K562 (cell line): Measurements from ENCODE around the gene ALOXE3. TPM values are rescaled to one million over a fixed set of nuclear protein-coding genes. Genes with fewer than 3 reads are reported as not detected.

Experiments used
- ATAC-seq: fragments of 200-7000 bp; cut with Tn5 transposase; 3 replicates; pipeline ENCODE4 v1.9.1; 2020; ENCODE audit warnings: moderate library complexity
- BruUV-seq: library from RNA; stranded (reverse); fragments of 400-500 nt; replicated peaks from 2 replicates; lab custom pipeline; 2021; lab: Mats Ljungman, UMichigan
- CTCF ChIA-PET: fragments of 300-600 bp; formaldehyde crosslinking; extraction: SDS; loops from one replicate; lab custom pipeline; 2021; ENCODE audit warnings: low intra/inter-chr PET ratio; lab: Yijun Ruan, JAX
- POLR2A ChIA-PET: fragments of 300-600, 350-650 bp; sonication (Branson Sonifier 250); formaldehyde crosslinking; extraction: SDS; loops from one replicate; lab custom pipeline; 2021; ENCODE audit warnings: antibody characterized with exemption, inconsistent platforms; lab: Yijun Ruan, JAX
- DNase-seq, 4 experiments: peaks; one replicate each; pipeline versions ENCODE4 v3.0.0 to v3.0.0-alpha.2; 2011 to 2018; ENCODE audit warnings: low spot score in 3 of 4, mixed read lengths in 3 of 4; ENCODE audit errors: extremely low read depth in 1 of 4
- FAIRE-seq: peaks from 2 replicates; lab custom pipeline; 2011; peaks lifted over from hg19 to GRCh38; lab: Jason Lieb, UNC
- H2AFZ ChIP-seq: 2 replicates; pipeline ENCODE4 v1.6.0; 2011; ENCODE audit warnings: low read depth, low read length, control low read depth, inconsistent platforms
- H3K27ac ChIP-seq: fragments of 200-600 bp; 3 replicates; pipeline ENCODE4 v1.8.0; 2011; ENCODE audit warnings: low read depth, mild to moderate bottlenecking, control low read depth, inconsistent platforms, low read length, moderate library complexity, mixed read lengths; ENCODE audit errors: extremely low read depth
- H3K27me3 ChIP-seq, 2 experiments: fragments of 300-600 bp in 1 of 2; 2 replicates in 1 of 2; 3 replicates in 1 of 2; pipeline versions ENCODE4 v1.6.0 to v1.8.0; 2011; ENCODE audit warnings: inconsistent platforms in 2 of 2, low read length in 2 of 2, mild to moderate bottlenecking in 1 of 2, mixed read lengths in 1 of 2, moderate library complexity in 1 of 2; ENCODE audit not compliant: control insufficient read depth in 2 of 2, insufficient read depth in 2 of 2
- H3K36me3 ChIP-seq: fragments of 300-600 bp; 3 replicates; pipeline ENCODE4 v1.8.0; 2011; ENCODE audit warnings: mild to moderate bottlenecking, low read length, inconsistent platforms; ENCODE audit not compliant: control insufficient read depth, insufficient read depth
- H3K4me1 ChIP-seq, 2 experiments: fragments of 200-600 bp in 1 of 2; replicated peaks in 1 of 2; 2 replicates in 1 of 2; 3 replicates in 1 of 2; pipeline versions ENCODE4 v1.5.1 to v1.8.0; 2011; ENCODE audit warnings: inconsistent platforms in 2 of 2, low read length in 2 of 2, mild to moderate bottlenecking in 1 of 2, mixed read lengths in 1 of 2, moderate library complexity in 1 of 2; ENCODE audit not compliant: control insufficient read depth in 2 of 2, insufficient read depth in 2 of 2
- H3K4me2 ChIP-seq: 2 replicates; pipeline ENCODE4 v1.6.1; 2011; ENCODE audit warnings: low read length, control low read depth, inconsistent platforms, mixed read lengths; ENCODE audit not compliant: insufficient read depth
- H3K4me3 ChIP-seq: fragments of 200-600 bp; sonication (generic), shearing (Covaris generic); 2 replicates; pipeline ENCODE4 v1.5.1; 2016; ENCODE audit warnings: control low read depth, inconsistent platforms
- H3K79me2 ChIP-seq: fragments of 200-600 bp; 3 replicates; pipeline ENCODE4 v1.8.0; 2011; ENCODE audit warnings: low read length, inconsistent platforms; ENCODE audit not compliant: control insufficient read depth, insufficient read depth
- H3K9ac ChIP-seq, 2 experiments: 2 replicates each; pipeline versions ENCODE4 v1.6.0 to v1.6.1; 2011; ENCODE audit warnings: low read depth in 2 of 2, low read length in 2 of 2, control low read depth in 1 of 2, inconsistent platforms in 1 of 2, mild to moderate bottlenecking in 1 of 2, mixed read lengths in 1 of 2; ENCODE audit not compliant: insufficient read depth in 1 of 2
- H3K9me1 ChIP-seq: one replicate; pipeline ENCODE4 v1.6.0; 2011; ENCODE audit warnings: inconsistent platforms, mild to moderate bottlenecking, low read length, moderate library complexity; ENCODE audit not compliant: control insufficient read depth, insufficient read depth
- H3K9me3 ChIP-seq: replicated peaks from 2 replicates; pipeline ENCODE4 v1.5.1; 2011; ENCODE audit warnings: low read depth, low read length, inconsistent platforms; ENCODE audit not compliant: control insufficient read depth, insufficient read depth
- H4K20me1 ChIP-seq: replicated peaks from 2 replicates; pipeline ENCODE4 v1.6.1; 2011; ENCODE audit warnings: low read length, inconsistent platforms, mixed read lengths; ENCODE audit not compliant: control insufficient read depth, insufficient read depth
- ATF3 ChIP-seq, 2 experiments: fragments of 450-650 bp in 1 of 2; sonication (generic) in 1 of 2; formaldehyde crosslinking in 1 of 2; IDR thresholded peaks in 1 of 2; conservative IDR thresholded peaks in 1 of 2; 2 replicates each; pipeline versions ENCODE4 v1.6.1 to v1.8.1; 2016 to 2023; ENCODE audit warnings: mild to moderate bottlenecking in 2 of 2, moderate library complexity in 2 of 2, inconsistent platforms in 1 of 2, missing genetic modification reagents in 1 of 2
- CBFA2T2 ChIP-seq: fragments of 450-650 bp; conservative IDR thresholded peaks from 2 replicates; pipeline ENCODE4 v1.6.1; 2017; ENCODE audit warnings: mild to moderate bottlenecking
- CEBPB ChIP-seq: fragments of 450-650 bp; IDR thresholded peaks from 2 replicates; pipeline ENCODE4 v1.6.1; 2016; ENCODE audit warnings: missing genetic modification characterization, missing compliant biosample characterization
- CREM ChIP-seq: IDR thresholded peaks from 2 replicates; pipeline ENCODE4 v1.6.1; 2014; ENCODE audit warnings: antibody characterized with exemption, low read depth
- E2F4 ChIP-seq: sonication (generic); formaldehyde crosslinking; IDR thresholded peaks from 2 replicates; pipeline ENCODE4 v1.8.0; 2022; ENCODE audit warnings: mild to moderate bottlenecking, low read depth, missing genetic modification reagents
- ELF4 ChIP-seq: fragments of 450-650 bp; formaldehyde crosslinking; IDR thresholded peaks from 2 replicates; pipeline ENCODE4 v1.4.0; 2022; ENCODE audit warnings: missing genetic modification characterization
- FOS ChIP-seq: IDR thresholded peaks from 3 replicates; pipeline ENCODE4 v1.6.1; 2011; ENCODE audit not compliant: insufficient read length; ENCODE audit errors: extremely low read depth
- FOXO4 ChIP-seq: fragments of 450-650 bp; formaldehyde crosslinking; IDR thresholded peaks from 2 replicates; pipeline ENCODE4 v1.4.0; 2020; ENCODE audit warnings: mild to moderate bottlenecking, moderate library complexity
- FOXP1 ChIP-seq: sonication (generic); formaldehyde crosslinking; IDR thresholded peaks from 2 replicates; pipeline ENCODE4 v1.8.0; 2022; ENCODE audit warnings: mild to moderate bottlenecking, missing genetic modification reagents
- HDGF ChIP-seq: fragments of 450-650 bp; IDR thresholded peaks from 2 replicates; pipeline ENCODE4 v1.6.1; 2016
- NFE2 ChIP-seq: IDR thresholded peaks from 2 replicates; pipeline ENCODE4 v1.6.1; 2014; ENCODE audit warnings: antibody characterized with exemption, low read depth
- NONO ChIP-seq, 2 experiments: fragments of 200-400 bp in 1 of 2; fragments of 450-650 bp in 1 of 2; formaldehyde crosslinking in 1 of 2; IDR thresholded peaks; 2 replicates each; pipeline ENCODE4 v1.6.1; 2017; ENCODE audit warnings: low read depth in 2 of 2, mild to moderate bottlenecking in 2 of 2, moderate library complexity in 2 of 2, low read length in 1 of 2
- PCBP2 ChIP-seq: fragments of 200-400 bp; formaldehyde crosslinking; IDR thresholded peaks from 2 replicates; pipeline ENCODE4 v1.6.1; 2018; ENCODE audit warnings: low read length, low read depth, mild to moderate bottlenecking, moderate library complexity; ENCODE audit not compliant: poor library complexity, severe bottlenecking
- POLR2AphosphoS5 ChIP-seq: IDR thresholded peaks from 2 replicates; pipeline ENCODE4 v1.6.1; 2011; ENCODE audit warnings: mild to moderate bottlenecking, low read depth, low read length, moderate library complexity; ENCODE audit not compliant: control insufficient read depth, insufficient read depth
- RBM15 ChIP-seq: fragments of 200-400 bp; formaldehyde crosslinking; IDR thresholded peaks from 2 replicates; pipeline ENCODE4 v1.6.1; 2018; ENCODE audit warnings: mild to moderate bottlenecking, low read length, moderate library complexity; ENCODE audit not compliant: insufficient read depth
- RFX7 ChIP-seq: fragments of 250-450 bp; sonication (Bioruptor Pico); IDR thresholded peaks from 2 replicates; pipeline ENCODE4 v1.5.1; 2021; ENCODE audit warnings: mild to moderate bottlenecking
- TAF15 ChIP-seq: fragments of 200-400 bp; formaldehyde crosslinking; IDR thresholded peaks from 2 replicates; pipeline ENCODE4 v1.6.1; 2017; ENCODE audit warnings: mild to moderate bottlenecking, low read depth, low read length, moderate library complexity
- TBP ChIP-seq: optimal IDR thresholded peaks from 2 replicates; pipeline ENCODE3; 2011; ENCODE audit warnings: low read depth, low read length, improper control_type of control experiment
- TCF7 ChIP-seq: sonication (generic); IDR thresholded peaks from 2 replicates; pipeline ENCODE4 v1.6.1; 2016; ENCODE audit warnings: antibody characterized with exemption, borderline replicate concordance
- ZFX ChIP-seq: sonication (generic); formaldehyde crosslinking; IDR thresholded peaks from 2 replicates; pipeline ENCODE4 v1.8.0; 2022; ENCODE audit warnings: mild to moderate bottlenecking, missing genetic modification reagents, moderate library complexity
- ZZZ3 ChIP-seq: fragments of 450-650 bp; IDR thresholded peaks from 2 replicates; pipeline ENCODE4 v1.6.1; 2016; ENCODE audit warnings: antibody characterized with exemption, mild to moderate bottlenecking, moderate library complexity
- WGBS: fragments of 100-300 bp; shearing (Covaris generic); methylation state at CpG from one replicate; pipeline ENCODE4 v1.1.6; 2016; ENCODE audit warnings: low coverage, mixed read lengths; ENCODE audit not compliant: insufficient coverage; ENCODE audit errors: missing lambda C conversion rate; 5-methylcytosine and 5-hydroxymethylcytosine counted together
- in situ Hi-C: fragments of 300-500 bp; cut with MboI; formaldehyde crosslinking; loops from 4 replicates; pipeline ENCODE4 v1.15.0; 2018; ENCODE audit warnings: inconsistent platforms, mixed read lengths
- intact Hi-C: fragments of 100-400 bp; cut with micrococcal nuclease; formaldehyde crosslinking; loops from 2 replicates; pipeline ENCODE4 v1.14.2; 2022
- polyA plus RNA-seq, 8 experiments: library from polyadenylated mRNA; depleted of rRNA in 4 of 8; stranded (reverse) in 5 of 8; unstranded in 3 of 8; fragments of >200 nt; fragmentation: Nextera tagmentation in 2 of 8; fragmentation: Illumina TruSeq in 1 of 8; extraction: Ambion mirVana in 2 of 8; extraction: Trizol in 1 of 8; gene quantifications; 2 replicates each; pipeline versions ENCODE4 v1.2.1 to v1.2.3, GENCODE V29; 2011 to 2014; ENCODE audit warnings: inconsistent platforms in 1 of 8, missing spikeins in 1 of 8
- total RNA-seq, 7 experiments: library from RNA; depleted of rRNA in 6 of 7; stranded (reverse); fragments of >200 nt in 6 of 7; fragmentation: Illumina TruSeq in 2 of 7; extraction: Trizol in 2 of 7; gene quantifications; 2 replicates each; pipeline versions ENCODE4 v1.2.1 to v1.2.3, GENCODE V29; 2011 to 2021; ENCODE audit warnings: low replicate concordance in 1 of 7

ALOXE3 gene
- total and polyA plus RNA-seq, 9 of the 15 experiments (the other 6 are each of a cell fraction or from before 2014, with no cell fraction given) = 0.04 TPM; not detected in 8

- peak in 2 of 4 experiments; percentile 46 to 83 for DNase-seq
- Histone ChIP-seq H3K4me1 (peaks cover 33 to 84% of the 10 kb centered on the region in 2 experiments), H2AFZ (peak overlapping the region; percentile 78)
- TF ChIP-seq ZZZ3 (no peak), POLR2AphosphoS5 (no peak), CEBPB (tag) (no peak), TCF7 (no peak), CBFA2T2 (peak; percentile 41; the same call in 1 of the 2 replicates), ATF3 (IDR thresholded peaks at IDR 0.05) (peak; percentile 42; the same call in 1 of the 2 replicates), ATF3 (CRISPR knock-in tag; conservative IDR thresholded peaks at IDR 0.05) (no peak), NONO (IDR thresholded peaks at IDR 0.05; ENCODE audit: low read depth in 2 of 2, low read length in 1 of 2) (no peak), ELF4 (no peak), PCBP2 (no peak), HDGF (no peak), TAF15 (no peak), RFX7 (CRISPR knock-in tag) (no peak), CREM (peak; percentile 44; the same call in 1 of the 2 replicates), NFE2 (no peak), TBP (no peak), E2F4 (no peak), FOS (no peak), ZFX (0 out of 2 replicates have a peak, but pooled peaks have one; percentile 20), RBM15 (no peak), FOXP1 (CRISPR knock-in tag) (no peak), FOXO4 (CRISPR knock-in tag) (no peak)
Observed at GRCh38 chr17:8153525-8153956, 35.2 kb upstream of the ALOXE3 start.

More at GRCh38 chr17:8153525-8153956, 35.2 kb upstream of the ALOXE3 start:
- WGBS = 0% methylated on average over 9 of the region's 13 CpGs
- peaks cover 43% of the 10 kb centered on the region for H3K79me2 ChIP-seq
- no peaks in the 10 kb centered on the region for H3K9me1 ChIP-seq
- H4K20me1 ChIP-seq = 0 out of 2 replicates have a peak, but pooled peaks cover 4% of the 10 kb centered on the region
- in situ Hi-C loops (no loop called here), intact Hi-C loops (no loop called here)
- ATAC-seq = peak; percentile 3; the same call in 1 of the 3 replicates
- H3K4me3 ChIP-seq = peak overlapping the region; percentile 35
- H3K4me2 ChIP-seq = peak overlapping the region; percentile 89
- CTCF ChIA-PET = no interaction called here
- H3K9ac ChIP-seq = peak overlapping the region; percentile 75 to 89
- no peaks in the 10 kb centered on the region for H3K9me3 ChIP-seq
- POLR2A ChIA-PET = interaction anchor here (0.5 to 8.6 kb wide), 9 partner anchors 9 to 467 kb away, joined by 3 to 105 read pairs (median 3); partner anchors contain the start of genes HES7 and VAMP2
- no TSS peak for BruUV-seq
- FAIRE-seq = peak; percentile 85
- H3K27me3 ChIP-seq = no peaks in the 10 kb centered on the region
- H3K36me3 ChIP-seq = peaks cover 18% of the 10 kb centered on the region; the same call in 1 of the 3 replicates
- H3K27ac ChIP-seq = peak overlapping the region; percentile 94
